ENCODE measurements around the gene SPATS2L.

The SPATS2L gene

DNA sequence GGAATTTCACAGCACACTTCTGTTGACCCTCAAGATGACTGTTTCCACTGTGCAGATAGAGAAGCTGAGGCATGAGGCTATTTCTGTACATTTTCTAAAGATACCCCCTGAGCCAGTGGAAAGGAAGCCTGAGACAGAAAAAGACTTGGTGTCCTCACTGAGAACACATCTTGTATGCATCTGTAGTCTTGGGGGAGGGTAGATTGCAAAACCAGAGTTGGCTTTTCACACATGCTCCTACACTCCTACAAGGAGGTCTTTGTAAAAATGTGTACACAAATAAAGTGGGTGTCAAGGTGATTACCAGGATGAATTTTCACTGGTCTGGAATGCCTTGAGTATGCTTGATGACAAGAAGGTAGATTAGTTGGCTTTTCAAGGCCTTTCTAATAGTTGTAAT lies 105.3 kb downstream of the SPATS2L start:
- DNase-seq (ENCODE audit: low read depth), result no peak

DNA sequence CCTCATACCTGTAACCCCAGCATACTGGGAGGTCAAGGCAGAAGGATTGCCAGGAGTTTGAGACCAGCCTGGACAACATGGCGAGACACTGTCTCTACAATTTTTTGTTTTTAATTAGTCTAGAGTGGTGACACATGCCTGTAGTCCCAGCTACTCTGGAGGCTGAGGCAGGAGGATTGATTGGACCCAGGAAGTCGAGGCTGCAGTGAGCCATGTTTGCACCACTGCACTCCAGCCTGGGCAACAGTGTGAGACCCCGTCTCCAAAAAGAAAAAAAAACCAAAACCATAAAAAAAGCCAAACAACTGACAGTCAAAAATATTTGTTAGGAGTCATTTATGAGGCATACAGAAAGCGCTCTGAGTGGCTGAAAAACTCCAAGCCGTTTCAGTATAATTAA lies 107.9 kb downstream of the SPATS2L start:
- DNase-seq (ENCODE audit: low read depth), result no peak

DNA sequence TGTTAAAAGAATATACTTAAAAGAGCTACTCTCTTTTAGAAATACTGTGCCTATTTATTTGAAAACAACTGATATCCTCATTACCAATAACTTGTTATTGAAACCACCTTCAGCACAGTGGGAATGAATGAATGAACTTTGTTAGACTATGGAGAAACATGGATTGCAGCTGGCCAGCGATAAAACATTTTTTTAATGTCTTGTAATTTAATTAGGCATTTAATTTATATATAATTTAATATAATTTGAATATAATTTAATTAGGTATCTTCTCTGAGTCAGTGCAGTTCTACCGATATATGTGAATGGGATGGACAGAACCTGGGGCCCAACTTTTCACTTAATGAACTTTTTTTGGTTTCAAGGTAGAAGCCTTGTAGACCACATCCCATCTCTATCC lies 109.0 kb downstream of the SPATS2L start:
- no peak for DNase-seq (ENCODE audit: low read depth)

DNA sequence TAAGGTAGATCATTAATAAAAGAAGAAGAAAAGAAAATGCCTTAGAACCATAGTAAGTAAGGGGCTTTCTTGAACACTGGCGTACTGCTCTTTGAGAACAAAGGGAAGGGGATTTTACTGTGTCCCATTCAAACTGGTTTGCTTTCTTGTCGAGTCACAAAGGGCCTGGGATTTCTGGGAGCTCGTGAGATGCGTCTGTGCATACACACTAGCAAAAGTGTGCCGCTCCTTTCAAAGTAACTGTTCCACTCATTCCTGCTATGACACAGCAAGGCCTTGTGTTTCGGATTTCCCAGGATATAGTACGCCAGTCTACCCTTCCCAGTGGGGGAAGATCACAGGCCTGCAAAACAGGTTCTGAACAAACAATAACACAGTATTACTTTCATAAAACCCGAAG lies 110.4 kb downstream of the SPATS2L start:
- no peak for DNase-seq (ENCODE audit: low read depth)

DNA sequence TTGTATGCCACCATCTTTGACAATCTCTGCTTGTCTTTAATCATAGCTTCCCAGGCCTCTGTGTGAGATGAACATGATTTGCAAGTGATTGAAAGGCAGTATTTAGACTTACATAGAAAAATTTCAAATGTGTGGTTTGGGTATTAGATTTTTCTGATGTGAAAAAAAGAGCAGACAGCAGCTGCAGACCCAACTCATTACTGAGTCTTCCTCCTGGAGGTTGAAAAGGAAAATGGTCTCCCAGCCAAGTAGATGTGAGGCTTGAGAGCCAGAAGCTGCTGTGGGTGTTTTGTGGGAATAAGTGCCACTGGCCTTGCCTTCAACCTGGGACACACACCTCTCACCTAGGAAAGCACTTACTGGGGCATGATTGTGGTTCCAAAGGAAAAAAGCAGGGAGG lies 110.9 kb downstream of the SPATS2L start:
- no peak for DNase-seq (ENCODE audit: low read depth)

DNA sequence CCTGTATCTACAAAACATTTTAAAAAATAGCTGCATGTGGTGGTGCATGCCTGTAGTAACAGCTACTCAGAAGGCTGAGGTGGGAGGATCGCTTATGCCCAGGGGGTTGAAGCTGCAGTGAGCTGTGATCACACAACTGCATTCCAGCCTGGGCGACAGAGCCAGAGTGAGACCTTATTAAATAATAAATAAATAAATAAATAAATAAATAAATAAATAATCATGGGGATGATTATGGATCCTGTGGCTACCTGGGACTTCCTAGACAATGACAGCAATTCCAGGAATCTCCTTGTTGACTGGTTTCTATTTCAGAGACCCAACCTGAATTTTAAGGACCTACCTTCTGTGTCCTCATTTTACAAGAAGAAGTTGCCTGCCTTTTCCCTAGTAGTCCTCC lies 111.9 kb downstream of the SPATS2L start:
- no peak for DNase-seq (ENCODE audit: low read depth)

DNA sequence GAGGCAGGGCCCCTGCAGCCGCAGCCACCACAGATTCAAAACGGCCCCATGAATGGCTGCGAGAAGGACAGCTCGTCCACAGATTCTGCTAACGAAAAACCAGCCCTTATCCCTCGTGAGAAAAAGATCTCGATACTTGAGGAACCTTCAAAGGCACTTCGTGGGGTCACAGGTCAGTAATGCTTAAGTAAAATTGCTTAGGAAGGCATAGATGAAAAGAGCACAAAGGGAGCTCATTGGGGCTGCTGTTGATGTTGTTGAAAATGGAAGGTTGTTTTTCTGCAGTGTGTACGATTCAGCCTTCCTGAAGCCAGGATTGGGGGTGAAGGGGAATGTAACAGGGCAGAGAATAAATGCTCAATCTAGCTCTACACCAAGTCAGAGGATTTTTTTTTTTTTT lies 112.8 kb downstream of the SPATS2L start:
- no peak for DNase-seq (ENCODE audit: low read depth)

DNA sequence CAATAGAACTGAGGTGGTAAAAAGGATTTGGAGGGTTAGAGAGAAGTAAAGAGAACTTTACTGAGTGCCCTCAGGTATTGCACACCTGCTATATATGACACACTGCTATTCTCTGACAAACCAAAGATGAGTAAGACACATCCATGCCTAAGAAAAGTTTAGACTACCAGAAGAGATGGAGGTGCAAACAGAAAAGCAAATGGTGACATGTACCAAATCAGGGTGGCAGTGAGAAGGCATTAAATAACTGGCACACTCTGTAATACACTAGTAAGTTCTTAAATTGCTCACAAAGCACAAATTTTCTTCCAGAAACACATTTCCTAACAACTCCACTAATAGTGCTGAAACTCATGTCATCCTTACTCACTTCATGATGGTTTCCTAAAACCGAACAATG lies 114.8 kb downstream of the SPATS2L start:
- DNase-seq (ENCODE audit: low read depth), result no peak

DNA sequence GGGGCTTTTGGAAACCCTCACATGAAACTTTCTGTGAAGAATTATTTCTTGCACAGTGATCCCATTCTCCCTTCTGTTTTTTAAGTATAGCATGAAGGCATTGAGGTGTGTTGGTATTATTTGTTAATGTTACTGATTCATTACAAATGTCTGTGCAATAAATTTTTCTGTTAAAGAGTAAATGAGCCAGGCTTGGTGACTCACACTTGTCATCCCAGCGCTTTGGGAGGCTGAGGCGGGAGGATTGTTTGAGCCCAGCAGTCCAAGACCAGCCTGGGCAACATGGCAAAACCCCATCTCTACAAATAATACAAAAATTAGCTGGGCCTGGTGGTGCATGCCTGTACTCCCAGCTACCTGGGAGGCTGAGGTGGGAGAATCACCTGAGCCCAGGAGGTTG lies 115.6 kb downstream of the SPATS2L start:
- DNase-seq (ENCODE audit: low read depth), result no peak

DNA sequence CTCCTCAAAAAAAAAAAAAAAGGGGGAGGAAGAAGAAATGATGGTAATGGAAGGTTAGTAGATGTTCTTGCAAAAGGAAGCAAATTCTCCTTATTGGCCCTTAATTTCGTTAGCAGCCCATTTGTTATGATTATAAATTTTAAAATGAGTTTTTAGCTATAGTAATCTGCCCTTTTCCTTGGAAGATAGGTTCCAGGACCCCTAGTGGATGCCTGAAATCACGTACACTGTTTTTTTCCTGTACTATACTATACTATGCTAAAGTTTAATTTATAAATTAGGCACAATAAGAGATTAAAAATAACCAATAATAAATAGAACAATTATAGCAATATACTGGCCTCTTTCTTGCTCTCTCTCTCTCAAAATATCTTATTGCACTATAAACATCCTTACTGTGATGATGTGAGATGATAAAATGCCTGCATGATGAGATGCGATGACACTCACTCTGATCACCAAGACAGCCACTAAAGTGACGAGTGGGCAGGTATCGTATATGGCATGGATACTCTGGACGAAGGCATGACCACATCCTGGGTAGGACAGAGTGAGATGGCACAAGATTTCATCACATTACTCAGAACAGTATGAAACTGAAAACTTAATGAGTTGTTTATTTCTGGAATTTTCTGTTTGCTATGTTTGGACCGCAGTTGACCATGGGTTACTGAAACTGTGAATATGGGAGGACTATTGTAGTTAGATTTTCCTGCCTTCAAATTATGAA lies 116.2 kb downstream of the SPATS2L start:
- DNase-seq (ENCODE audit: low read depth), result no peak

DNA sequence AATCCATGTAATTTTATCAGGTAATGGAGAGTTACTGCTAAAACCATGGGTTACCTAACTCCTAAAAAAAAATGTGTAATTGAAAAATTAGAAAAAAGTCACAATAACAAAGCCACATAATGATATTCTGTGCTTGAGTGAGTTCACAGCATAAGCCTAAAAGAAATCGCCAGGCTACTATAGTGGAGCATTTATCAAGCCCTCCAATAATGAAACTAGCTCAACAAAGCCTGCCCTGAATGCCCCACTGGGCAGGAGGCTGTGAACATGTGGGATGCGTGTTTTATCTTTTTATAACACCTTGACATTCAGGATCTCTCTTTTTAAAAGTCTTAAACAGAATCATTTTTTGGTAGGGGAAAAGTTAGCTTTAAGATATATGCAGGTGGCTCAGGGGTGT lies 117.0 kb downstream of the SPATS2L start:
- no peak for DNase-seq (ENCODE audit: low read depth)

DNA sequence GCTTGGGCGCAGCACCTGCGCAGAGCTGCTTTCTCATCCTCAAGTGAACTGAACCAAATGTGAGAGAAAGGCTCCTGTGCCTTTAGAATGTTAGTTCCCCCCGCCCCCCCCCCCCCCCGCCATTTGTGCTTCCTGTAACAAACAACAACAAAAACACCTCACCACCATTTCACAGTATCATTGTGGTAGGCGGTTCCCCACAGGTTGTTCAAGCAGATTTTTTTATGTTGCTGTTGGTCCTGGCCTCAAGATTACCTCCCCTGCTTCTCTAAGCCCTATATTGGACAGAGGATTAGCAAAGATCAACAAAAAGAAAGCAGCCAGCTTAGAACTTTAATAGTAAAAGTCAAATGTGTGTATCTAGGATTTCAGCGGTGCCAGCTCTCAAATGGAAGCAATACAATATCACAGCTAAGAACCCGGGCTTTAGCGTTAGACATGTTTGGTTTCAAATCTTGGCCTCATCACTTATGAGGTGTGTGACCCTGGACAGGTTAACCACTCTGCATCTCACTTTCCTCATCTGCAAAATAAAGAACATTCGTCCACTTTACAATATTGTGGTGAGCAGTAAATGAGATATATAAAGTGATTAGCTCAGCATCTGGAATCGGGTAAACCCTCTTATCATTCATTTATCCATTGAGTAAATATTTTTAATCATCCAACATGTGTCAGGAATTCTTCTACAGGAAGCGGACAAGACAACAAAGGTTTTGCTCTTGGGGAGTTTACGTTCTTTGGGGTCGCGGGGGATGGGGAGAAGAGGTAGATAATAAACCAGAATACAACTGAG lies 118.7 kb downstream of the SPATS2L start:
- no peak for DNase-seq (ENCODE audit: low read depth)

DNA sequence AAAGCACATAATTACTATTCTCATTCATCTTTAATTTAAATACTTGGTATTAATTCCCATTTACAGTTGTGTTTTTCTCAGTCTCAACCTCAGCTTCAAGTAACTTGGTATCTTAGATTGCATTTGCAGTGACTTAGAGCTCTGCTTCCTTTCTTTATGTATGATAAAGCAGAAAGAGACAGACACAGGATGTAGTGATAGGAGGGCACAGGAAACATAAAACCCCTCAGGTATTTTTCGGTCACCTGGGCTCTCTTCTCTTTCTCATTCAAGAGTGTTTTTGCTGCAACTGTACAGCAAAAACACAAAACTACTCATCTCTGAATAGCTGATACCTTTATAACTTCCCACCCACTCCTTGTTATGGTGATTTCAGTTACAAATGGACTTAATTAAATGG lies 120.3 kb downstream of the SPATS2L start:
- no peak for DNase-seq (ENCODE audit: low read depth)

DNA sequence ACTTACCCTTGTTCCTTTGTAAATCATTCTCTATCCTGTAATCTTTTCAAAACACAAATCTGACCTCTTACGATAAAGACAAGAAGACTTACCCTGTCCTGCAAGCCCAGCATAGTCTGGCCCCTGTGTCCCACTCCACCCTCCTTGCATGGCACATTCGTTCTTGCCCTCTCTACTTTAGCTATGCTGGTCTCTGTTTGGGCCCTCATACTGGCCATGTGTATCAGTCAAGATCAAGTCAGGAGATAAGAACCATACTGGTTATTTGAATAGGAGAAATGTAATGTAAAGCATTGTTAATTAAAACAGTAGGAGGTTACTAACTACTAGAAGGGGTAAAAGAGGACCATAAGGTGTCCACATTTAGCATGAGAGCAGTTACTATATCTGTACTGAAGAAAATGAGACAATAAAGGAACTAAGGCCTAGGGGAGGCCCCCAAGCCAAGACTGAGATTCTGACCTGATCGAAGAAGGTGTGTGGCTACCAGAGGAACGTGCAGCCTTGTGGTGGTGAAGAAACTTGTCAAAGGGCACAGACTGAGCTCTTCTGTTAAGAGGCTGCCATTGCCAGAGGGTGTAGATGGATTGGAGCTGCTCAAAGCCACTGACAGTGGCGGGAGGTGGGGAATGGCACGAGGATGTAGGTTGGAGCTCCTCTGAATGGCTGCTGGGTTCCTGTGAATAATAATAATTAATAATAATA lies 122.6 kb downstream of the SPATS2L start:
- no peak for DNase-seq (ENCODE audit: low read depth)

DNA sequence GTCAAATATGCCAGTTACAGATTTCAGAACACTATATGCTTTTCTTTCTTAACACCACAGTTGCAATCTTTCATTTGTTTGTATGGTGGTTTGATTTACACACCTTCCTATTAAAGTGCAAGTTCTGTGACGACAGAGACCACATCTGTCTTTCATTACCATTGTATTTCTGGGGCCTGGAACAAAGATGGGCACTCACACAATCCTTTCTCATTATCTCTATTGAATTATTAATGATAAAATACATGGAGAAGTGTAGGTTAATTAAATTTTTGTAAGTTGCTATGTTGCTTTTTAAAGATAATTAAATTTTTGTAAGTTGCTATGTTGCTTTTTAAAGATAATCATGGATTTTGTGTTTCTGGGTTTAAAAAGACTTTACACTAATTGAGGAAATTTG lies 123.5 kb downstream of the SPATS2L start:
- DNase-seq (ENCODE audit: low read depth), result no peak

DNA sequence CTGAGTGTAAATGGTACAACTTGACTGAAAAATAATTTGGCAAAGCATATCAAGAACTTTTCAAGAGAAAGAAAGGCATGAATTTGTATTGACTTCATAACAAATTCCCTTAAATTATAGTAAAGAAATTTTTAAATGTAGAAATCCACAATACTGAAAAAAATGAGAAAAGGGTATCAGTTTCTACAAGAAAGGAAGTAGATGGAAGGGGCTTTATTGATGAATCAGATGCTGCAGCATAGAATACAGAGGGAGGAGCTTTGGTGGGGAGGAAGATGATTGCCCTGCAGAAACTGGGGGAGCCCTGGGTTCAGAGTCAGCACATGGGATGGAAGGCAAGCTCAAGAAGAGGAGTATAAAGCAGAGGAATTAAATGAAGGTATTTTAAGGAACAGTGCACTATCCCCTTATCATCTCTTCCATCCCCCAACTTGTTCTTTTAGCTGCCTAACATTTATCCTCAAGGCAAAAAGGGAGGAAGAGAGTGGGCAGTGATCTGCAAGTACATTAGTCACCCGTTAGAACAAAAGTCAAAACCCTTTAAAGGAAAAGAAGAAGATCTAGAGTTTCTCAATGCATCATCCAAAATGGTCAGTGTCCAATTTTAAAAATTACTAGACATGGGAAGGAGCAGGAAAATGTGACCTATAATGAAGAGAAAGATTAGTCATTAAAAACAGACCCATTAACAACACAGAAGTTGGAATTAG lies 125.7 kb downstream of the SPATS2L start:
- no peak for DNase-seq (ENCODE audit: low read depth)

DNA sequence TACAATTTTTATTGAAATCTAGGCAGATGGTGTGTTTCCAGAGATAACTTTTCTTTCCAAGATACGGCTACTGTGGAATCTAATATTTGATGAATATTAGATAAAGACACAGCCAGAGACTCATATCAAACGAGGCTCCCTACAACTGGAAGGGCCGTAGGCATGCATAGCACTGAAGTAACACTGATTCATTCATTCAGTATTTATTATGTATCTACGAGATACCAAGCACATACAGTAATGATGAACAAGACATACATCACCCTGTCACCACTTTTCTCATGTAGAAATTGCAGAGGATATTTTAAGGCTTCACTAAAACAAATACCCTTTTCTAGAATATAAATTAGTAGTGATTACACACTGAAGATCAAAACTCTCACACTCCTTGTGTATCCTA lies 128.9 kb downstream of the SPATS2L start:
- no peak for DNase-seq (ENCODE audit: low read depth)

DNA sequence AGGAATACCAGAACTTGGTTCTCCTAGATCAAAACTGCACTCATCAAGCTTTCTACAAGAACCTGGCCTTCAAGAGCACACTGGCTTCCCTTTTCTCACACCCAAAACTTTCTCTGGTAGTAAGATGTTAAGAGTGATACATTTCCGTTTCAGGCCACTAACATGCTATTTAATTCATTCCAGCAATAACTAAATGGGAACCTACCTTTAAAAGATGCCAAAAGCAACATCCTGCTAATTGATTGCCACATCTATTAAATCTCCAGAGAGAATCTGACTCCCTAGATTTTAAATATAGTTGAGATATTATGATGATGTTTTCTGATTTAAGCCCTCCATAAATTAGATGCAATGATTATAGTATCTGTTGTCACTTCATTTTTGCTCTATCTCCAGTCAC lies 131.8 kb downstream of the SPATS2L start:
- no peak for DNase-seq (ENCODE audit: low read depth)

DNA sequence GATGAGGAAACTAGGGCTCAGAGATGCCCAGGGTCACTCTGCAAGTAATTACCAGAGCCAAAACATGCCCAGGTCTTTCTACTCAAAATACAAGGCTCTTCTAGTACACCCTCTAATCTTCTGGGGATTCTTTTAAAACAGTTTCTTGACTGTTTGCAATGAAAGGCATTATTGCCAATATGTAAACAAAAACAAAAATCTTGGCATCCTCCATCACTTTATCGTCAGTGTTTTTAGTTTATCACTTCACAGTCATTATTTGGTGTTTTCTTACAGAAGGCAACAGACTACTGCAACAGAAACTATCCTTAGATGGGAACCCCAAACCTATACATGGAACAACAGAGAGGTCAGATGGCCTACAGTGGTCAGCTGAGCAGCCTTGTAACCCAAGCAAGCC lies 132.4 kb downstream of the SPATS2L start:
- DNase-seq (ENCODE audit: low read depth), result no peak

DNA sequence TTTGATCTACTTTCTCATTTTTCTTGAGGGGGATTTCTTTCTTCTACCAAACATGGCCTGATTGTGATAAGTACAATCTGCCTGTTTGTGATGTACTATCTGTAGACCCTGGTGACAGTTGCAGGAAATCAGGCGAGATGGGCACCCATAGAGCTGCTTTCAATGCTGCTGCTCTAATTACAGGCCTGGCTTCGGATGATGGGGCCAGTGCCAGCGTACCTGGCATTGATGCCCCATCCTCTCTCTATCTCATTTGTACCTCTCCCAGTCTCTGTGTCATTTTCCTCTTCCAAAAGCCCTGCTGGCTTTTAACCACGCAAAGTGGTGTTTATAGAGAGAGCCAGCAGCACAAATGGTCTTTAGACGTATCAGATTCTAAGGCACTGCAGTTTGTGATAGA lies 133.5 kb downstream of the SPATS2L start:
- DNase-seq (ENCODE audit: low read depth), result no peak

DNA sequence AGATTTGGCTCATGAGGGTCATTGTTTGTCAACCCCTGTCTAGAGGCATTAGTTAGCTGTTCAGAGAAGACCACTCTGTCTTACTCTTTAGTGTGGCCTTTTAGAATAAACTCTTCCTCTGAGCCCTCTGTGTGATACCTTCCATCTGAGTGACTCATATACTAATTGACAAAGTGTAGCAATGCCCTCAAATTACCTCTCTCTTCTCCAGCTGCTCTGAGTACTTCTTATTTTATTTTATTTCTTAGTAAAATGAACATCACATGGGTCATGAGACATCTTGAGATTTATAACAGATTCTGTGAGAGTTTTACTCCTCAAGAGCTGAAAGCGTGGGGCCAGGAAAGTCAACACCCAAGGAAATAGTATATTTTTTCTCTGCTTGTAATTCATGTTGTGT lies 136.0 kb downstream of the SPATS2L start:
- no peak for DNase-seq (ENCODE audit: low read depth)

DNA sequence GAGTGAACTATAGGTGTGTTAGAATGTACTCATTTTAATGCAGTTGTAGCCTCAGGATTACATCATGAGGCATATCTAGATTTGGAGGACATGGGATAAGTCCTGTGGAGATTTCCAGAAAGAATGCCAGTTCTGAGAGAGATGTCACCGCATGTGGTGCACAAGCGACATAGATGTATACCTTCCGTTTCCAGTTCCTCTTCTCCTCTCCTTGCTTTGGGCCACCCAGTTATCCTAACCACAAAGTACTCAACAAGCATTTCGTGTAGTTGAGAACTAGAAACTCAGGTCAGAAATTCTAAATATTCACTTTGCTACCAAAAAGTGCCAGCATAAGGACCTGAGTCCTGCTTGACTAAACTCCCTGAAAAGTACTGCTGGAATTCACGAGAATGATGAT lies 136.9 kb downstream of the SPATS2L start:
- DNase-seq (ENCODE audit: low read depth), result no peak

DNA sequence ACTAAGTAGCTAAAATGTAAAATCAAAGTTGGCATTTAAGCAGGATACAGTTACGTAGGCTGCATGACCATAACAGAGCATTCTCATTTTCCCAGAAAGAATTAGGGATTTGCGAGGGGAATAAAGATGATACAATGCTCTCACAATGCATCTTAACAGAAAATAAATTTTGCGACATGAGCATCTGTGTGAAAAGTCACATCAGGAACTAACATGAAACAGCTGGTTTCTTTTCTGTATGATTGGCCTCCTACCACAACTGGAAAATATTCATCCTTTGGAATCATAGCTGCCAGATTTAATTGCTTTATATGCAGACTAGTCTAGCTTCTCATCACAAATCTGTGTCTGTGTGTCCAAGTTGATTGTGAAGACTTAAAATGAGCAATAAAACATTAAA lies 137.4 kb downstream of the SPATS2L start:
- no peak for DNase-seq (ENCODE audit: low read depth)

Measured in stimulated activated CD8-positive, alpha-beta memory T cell treated with anti-CD3 and anti-CD28 coated beads, Interleukin-7, amount 100 ng/mL, for 24 hours (primary cell).